Measurements from ENCODE around the gene GCHFR.

GCHFR gene

DNA sequence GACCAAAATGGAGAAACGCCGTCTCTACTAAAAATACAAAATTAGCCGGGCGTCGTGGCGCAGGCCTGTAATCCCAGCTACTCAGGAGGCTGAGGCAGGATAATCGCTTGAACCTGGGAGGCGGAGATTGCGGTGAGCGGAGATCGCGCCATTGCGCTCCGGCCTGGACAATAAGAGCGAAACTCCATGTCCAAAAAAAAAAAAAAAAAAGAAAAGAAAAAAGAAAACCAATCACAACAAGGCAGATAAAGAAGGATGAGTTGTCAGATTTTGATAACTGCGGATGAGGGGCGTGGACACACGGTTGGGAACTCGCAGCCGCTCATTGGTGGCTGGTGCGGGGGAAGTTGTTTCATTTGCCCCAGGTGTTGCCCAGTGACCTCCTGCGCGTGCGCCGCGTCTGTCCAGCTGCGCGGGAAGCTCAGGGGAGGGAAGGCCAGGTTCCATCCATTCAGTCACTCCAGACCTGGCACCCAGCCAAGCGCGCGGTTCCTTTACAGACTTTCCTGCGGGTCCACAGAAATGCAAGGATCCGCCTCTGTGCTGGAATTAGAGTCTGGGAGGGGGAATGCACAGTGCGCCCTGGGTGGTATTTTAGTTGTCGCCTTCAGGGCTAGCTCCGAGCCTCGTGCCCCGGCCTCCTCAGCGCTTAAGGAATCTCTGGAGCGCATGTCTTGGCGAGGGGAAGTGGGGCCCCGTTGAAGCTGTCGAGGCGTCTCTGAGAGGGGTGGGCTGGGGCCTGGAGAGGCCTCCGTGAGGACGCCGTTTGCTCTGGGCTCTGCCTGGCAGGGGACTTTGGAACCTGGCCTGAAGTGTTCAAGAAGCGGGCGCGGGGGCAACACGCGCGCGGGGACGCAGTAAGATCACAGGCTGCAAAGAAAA, 708 bp upstream of the GCHFR start:
- no peak for DNase-seq (ENCODE audit: extremely low read depth, low read depth)
- TF ChIP-seq, protein P1, sequence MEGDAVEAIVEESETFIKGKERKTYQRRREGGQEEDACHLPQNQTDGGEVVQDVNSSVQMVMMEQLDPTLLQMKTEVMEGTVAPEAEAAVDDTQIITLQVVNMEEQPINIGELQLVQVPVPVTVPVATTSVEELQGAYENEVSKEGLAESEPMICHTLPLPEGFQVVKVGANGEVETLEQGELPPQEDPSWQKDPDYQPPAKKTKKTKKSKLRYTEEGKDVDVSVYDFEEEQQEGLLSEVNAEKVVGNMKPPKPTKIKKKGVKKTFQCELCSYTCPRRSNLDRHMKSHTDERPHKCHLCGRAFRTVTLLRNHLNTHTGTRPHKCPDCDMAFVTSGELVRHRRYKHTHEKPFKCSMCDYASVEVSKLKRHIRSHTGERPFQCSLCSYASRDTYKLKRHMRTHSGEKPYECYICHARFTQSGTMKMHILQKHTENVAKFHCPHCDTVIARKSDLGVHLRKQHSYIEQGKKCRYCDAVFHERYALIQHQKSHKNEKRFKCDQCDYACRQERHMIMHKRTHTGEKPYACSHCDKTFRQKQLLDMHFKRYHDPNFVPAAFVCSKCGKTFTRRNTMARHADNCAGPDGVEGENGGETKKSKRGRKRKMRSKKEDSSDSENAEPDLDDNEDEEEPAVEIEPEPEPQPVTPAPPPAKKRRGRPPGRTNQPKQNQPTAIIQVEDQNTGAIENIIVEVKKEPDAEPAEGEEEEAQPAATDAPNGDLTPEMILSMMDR (IDR thresholded peaks at IDR 0.05; ENCODE audit: low read depth, low read length, missing control alignments): no peak

DNA sequence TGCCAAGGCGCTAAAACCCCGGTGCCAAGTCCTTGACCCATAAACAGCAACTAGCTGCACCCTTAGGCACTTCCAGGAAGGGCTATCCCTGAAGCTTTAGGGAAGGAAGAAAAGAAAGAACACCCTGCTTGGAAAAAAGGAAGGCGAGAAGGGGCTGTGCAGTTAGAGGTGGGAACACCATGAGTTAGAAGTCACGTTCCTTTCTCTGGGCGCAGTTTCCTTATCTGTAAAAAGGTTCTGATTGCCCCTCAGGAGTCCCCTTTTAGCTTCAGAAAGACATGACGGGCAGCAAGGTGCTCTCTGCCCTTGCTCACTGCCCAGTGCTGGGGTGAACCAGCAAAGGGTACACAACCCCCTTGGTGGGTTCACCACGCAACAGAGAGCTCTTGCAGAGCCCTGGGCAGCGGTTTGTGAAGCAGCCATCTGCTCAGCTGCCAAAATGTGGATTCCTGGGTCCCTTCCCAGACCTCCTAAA, 798 bp downstream of the GCHFR start:
- DNase-seq (ENCODE audit: extremely low read depth, low read depth): no peak
- TF ChIP-seq, protein P1 (IDR thresholded peaks at IDR 0.05; ENCODE audit: low read depth, low read length, missing control alignments): no peak
- H3K4me3 ChIP-seq (replicated peaks; ENCODE audit: low read depth, low read length): peak overlapping the region; percentile 46

More for the DNA sequence above, 708 bp upstream of the GCHFR start:
- peak overlapping the region; percentile 46 for H3K4me3 ChIP-seq (replicated peaks; ENCODE audit: low read depth, low read length)

DNA sequence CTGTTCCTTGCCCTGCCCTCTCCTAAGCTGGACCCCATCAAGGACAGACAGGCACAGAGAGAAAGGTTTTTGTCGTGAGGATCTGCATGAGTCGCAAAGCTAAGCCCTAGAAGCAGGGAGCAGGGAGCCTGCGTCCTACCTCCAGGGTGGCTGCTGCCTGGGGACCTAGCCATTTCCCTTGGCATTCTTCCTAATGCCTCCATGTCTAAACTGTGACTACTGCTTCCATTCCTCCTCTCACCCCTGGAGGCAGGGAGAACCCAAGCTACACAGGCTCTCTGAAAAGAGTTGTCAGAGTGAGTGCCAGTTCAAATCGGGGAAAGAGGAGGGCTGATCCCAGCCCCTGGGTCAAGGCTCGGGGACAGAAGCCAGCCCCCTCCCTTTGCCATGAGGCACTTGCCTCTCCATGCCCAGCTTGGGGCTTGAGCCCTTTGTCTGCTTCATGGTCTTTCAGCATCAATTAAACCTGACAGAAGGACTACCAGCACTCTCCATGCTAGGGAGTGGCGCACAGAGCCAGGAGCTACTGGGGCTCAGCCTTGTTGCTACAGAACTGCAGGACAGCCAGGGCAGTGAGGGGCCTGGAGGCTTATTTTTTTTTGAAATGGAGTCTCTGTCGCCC, 2.4 kb downstream of the GCHFR start:
- DNase-seq (ENCODE audit: extremely low read depth, low read depth): no peak
- TF ChIP-seq, protein P1 (IDR thresholded peaks at IDR 0.05; ENCODE audit: low read depth, low read length, missing control alignments): no peak

DNA sequence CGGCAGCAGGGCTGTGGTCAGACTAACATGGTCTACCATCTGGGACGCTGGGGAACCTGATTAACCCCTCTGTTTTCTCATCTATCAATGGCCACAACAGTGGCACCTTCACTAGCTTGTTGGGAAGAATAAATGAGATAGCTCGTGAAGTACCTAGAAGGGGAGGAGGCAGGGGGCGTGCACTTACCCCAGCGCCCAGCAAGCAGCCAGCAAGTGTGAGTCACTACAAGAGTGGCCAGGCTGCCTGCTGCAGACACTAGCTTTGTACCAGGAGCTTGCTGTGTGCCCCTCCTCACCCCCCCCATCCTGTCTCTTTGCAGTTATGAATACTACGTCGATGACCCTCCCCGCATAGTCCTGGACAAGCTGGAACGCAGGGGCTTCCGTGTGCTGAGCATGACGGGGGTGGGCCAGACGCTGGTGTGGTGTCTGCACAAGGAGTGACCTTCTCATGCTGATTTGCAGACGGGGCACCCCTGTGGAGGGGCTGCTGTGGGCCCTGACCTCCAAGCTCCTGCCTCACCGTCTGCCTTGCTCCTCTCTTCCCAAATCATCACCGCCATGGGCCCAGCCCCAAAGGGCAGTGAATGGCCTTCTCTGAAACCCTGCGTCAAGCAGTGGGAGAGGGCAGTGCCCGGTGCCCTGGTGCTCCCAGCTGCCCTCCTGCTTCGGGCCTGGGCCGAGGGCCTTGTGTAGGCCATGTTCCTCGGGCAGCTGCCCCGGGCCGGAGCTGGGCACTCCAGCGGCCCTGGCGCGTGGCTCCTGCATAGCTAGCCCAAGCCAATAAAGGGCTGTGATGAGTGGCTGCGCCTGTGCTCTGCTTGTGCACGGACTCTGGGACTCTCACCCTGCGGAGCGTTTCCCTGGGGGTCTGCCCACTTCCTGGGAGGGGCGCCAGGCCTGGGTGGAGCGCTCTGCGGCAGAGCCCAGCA, 3.3 kb downstream of the GCHFR start:
- no peak for DNase-seq (ENCODE audit: extremely low read depth, low read depth)
- no peak overlapping the region for H3K4me3 ChIP-seq (replicated peaks; ENCODE audit: low read depth, low read length)
- TF ChIP-seq, protein P1 (IDR thresholded peaks at IDR 0.05; ENCODE audit: low read depth, low read length, missing control alignments): no peak

More for the DNA sequence above, 2.4 kb downstream of the GCHFR start:
- no peak overlapping the region for H3K4me3 ChIP-seq (replicated peaks; ENCODE audit: low read depth, low read length)

DNA sequence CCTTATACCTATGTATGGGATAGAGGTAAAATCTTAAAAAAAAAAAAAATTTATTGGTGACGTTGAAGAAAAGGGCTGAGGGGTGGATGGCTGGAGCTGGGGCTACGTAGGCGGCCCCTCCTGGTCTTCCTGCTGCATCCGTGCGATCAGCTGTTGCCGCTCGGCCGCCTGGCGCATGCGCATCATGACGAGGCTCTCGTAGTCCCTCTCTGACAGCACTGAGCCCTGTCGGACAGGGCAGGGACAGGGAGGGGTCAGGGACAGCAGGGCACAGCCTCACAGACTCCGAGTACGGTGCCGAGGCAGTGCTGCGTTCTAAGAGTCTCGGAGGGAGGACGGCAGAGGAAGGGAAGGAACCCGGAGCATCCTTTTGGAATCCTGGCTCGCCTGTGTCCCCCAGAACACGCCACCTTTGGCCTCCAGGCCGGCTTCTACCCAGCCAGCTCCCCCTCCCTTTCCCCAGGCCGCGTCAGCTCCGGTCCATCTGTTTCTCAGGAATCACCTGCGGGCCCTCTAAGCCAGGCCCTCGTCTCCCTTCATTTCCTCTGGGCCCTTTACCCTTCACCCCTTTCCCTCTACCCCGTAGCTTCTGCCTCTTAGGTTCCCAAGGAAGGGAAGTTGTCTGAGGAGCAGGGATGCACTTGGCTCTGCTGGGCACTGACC, 4.1 kb downstream of the GCHFR start:
- TF ChIP-seq, protein P1 (IDR thresholded peaks at IDR 0.05; ENCODE audit: low read depth, low read length, missing control alignments): no peak
- no peak for DNase-seq (ENCODE audit: extremely low read depth, low read depth)
- no peak overlapping the region for H3K4me3 ChIP-seq (replicated peaks; ENCODE audit: low read depth, low read length)

Measured in HFF-Myc (cell line).